Uterus (tissue), 4 donors: ENCODE data around the gene PRPS1. TPM values are rescaled to one million over a fixed set of nuclear protein-coding genes. Genes with fewer than 3 reads are reported as not detected.

ENCODE experiments used
- DNase-seq, 2 donors: peaks; one replicate each; pipeline ENCODE4 v3.0.0-alpha.2; 2019 to 2020
- H3K27ac ChIP-seq, 2 donors: fragments of 200-600 bp; sonication (generic); 1 replicate in 1 of 2; 2 replicates in 1 of 2; pipeline ENCODE4 v1.5.1; 2016 to 2018
- H3K27me3 ChIP-seq, 2 donors: fragments of 200-600 bp; sonication (generic); one replicate each; pipeline ENCODE4 v1.5.1; 2018 to 2019; ENCODE audit warnings: control low read depth in 1 of 2
- H3K36me3 ChIP-seq, 2 donors: fragments of 200-600 bp; sonication (generic); one replicate each; pipeline ENCODE4 v1.5.1; 2019; ENCODE audit warnings: control low read depth in 1 of 2
- H3K4me1 ChIP-seq, 2 donors: fragments of 200-600 bp; sonication (generic); one replicate each; pipeline ENCODE4 v1.5.1; 2018 to 2019; ENCODE audit warnings: control low read depth in 1 of 2
- H3K4me3 ChIP-seq, 2 donors: fragments of 200-600 bp; sonication (generic); 1 replicate in 1 of 2; 2 replicates in 1 of 2; pipeline ENCODE4 v1.5.1; 2018 to 2019; ENCODE audit warnings: mild to moderate bottlenecking in 1 of 2
- H3K9me3 ChIP-seq, 2 donors: fragments of 200-600 bp; sonication (generic); one replicate each; pipeline ENCODE4 v1.5.1; 2019; ENCODE audit warnings: control low read depth in 1 of 2
- POLR2A ChIP-seq, 2 donors: fragments of 450-650 bp; IDR thresholded peaks; one replicate each; pipeline ENCODE4 v1.6.1; 2016; ENCODE audit warnings: antibody characterized with exemption in 2 of 2, mild to moderate bottlenecking in 1 of 2, moderate library complexity in 1 of 2
- intact Hi-C: fragments of 100-400 bp; cut with DNase I; formaldehyde crosslinking; loops from one replicate; pipeline ENCODE4 v1.15.1; 2023; ENCODE audit warnings: low total_unique reads
- total RNA-seq, 4 donors: library from RNA; depleted of rRNA in 3 of 4; stranded (reverse); fragments of >200 nt in 3 of 4; gene quantifications; one replicate each; pipeline versions ENCODE4 v1.1.0 to v1.2.4, GENCODE V29; 2014 to 2023
- TF ChIP-seq, protein P1 (sequence below), 4 experiments: fragments of 200-600 bp in 2 of 4; fragments of 450-650 bp in 2 of 4; sonication (generic) in 2 of 4; IDR thresholded peaks; one replicate each; pipeline ENCODE4 v1.5.1; 2016 to 2019; ENCODE audit warnings: antibody characterized with exemption in 4 of 4, mild to moderate bottlenecking in 2 of 4, moderate library complexity in 1 of 4
- donor health status: DM: yes; HTN: yes; CAD: no.

Gene PRPS1
- total RNA-seq, 4 donors from 2014 or later = 20.0 to 34.1 (median 32.2) TPM

DNA sequence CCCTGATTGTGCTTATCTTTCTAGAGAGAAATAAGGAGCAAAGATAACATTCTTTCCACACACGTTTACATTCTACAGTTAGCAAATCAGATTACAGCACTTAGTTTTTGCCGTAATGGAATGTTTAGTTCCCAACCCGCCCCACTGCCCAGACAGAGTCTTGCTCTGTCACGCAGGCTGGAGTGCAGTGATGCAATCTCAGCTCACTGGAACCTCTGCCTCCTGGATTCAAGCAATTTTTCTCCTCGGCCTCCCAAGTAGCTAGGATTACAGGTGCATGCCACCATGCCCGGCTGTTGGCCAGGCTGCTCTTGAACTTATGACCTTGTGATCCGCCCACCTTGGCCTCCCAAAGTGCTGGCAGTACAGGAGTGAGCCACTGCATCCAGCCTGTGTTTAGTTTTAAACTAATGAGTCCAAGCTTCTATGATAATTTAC, 8.4 kb upstream of the PRPS1 start:
- no peak overlapping the region for H3K27ac ChIP-seq
- no peak overlapping the region for H3K4me3 ChIP-seq
- intact Hi-C loops = no loop called here
- H3K9me3 ChIP-seq = no peaks in the 10 kb centered on the region
- TF ChIP-seq, protein P1, sequence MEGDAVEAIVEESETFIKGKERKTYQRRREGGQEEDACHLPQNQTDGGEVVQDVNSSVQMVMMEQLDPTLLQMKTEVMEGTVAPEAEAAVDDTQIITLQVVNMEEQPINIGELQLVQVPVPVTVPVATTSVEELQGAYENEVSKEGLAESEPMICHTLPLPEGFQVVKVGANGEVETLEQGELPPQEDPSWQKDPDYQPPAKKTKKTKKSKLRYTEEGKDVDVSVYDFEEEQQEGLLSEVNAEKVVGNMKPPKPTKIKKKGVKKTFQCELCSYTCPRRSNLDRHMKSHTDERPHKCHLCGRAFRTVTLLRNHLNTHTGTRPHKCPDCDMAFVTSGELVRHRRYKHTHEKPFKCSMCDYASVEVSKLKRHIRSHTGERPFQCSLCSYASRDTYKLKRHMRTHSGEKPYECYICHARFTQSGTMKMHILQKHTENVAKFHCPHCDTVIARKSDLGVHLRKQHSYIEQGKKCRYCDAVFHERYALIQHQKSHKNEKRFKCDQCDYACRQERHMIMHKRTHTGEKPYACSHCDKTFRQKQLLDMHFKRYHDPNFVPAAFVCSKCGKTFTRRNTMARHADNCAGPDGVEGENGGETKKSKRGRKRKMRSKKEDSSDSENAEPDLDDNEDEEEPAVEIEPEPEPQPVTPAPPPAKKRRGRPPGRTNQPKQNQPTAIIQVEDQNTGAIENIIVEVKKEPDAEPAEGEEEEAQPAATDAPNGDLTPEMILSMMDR (IDR thresholded peaks at IDR 0.05) = no peak
- TF ChIP-seq POLR2A (IDR thresholded peaks at IDR 0.05) = no peak
- H3K4me1 ChIP-seq = no peaks in the 10 kb centered on the region
- H3K36me3 ChIP-seq = no peaks in the 10 kb centered on the region
- no peak for DNase-seq
- no peaks in the 10 kb centered on the region for H3K27me3 ChIP-seq

DNA sequence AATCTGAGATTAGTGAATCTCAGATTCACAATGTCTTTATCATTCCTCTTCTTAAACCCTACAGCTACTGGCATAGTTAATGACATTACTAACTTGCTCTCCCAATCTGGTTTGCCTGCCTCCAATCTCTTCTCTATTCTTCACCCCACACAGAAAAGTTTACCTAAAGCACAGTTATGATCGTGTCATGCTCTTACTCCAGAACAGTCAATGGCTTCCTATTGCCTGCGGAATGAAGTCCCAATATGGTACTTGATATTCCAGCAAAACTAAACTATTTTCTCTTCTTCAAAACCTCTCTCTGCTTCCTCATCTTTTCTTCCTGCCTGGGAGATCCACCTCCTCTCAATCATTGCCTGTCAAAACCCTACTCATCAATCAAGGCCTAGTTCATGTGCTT, 3.4 kb upstream of the PRPS1 start:
- DNase-seq = no peak
- no peaks in the 10 kb centered on the region for H3K4me1 ChIP-seq
- no peak for TF ChIP-seq POLR2A (IDR thresholded peaks at IDR 0.05)
- TF ChIP-seq, protein P1 (IDR thresholded peaks at IDR 0.05) = no peak
- no peaks in the 10 kb centered on the region for H3K9me3 ChIP-seq
- intact Hi-C loops = no loop called here
- H3K27me3 ChIP-seq = no peaks in the 10 kb centered on the region
- H3K36me3 ChIP-seq = no peaks in the 10 kb centered on the region
- H3K4me3 ChIP-seq = no peak overlapping the region
- H3K27ac ChIP-seq = no peak overlapping the region

DNA sequence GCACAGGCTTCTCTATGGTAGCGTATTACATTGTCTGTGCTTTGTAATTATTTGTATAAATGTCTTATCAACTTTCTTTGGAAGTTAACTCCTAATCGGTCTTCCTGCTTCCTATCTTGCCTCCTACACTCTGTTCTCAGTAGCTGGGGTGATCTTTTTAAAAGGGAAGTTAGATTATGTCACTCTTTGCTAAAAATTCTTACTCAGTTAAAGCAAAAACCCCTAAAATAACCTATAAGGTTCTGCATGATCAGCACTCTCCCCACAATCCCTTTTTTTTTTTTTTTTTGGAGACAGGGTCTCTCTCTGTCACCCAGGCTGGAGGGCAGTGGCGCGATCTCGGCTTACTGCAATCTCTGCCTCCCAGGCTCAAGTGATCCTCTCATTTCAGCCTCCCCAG, 2.6 kb upstream of the PRPS1 start:
- no peak for TF ChIP-seq POLR2A (IDR thresholded peaks at IDR 0.05)
- TF ChIP-seq, protein P1 (IDR thresholded peaks at IDR 0.05) = no peak
- no peaks in the 10 kb centered on the region for H3K4me1 ChIP-seq
- no peaks in the 10 kb centered on the region for H3K9me3 ChIP-seq
- intact Hi-C loops = no loop called here
- DNase-seq = no peak
- no peak overlapping the region for H3K27ac ChIP-seq
- no peaks in the 10 kb centered on the region for H3K27me3 ChIP-seq
- H3K36me3 ChIP-seq = no peaks in the 10 kb centered on the region
- no peak overlapping the region for H3K4me3 ChIP-seq

DNA sequence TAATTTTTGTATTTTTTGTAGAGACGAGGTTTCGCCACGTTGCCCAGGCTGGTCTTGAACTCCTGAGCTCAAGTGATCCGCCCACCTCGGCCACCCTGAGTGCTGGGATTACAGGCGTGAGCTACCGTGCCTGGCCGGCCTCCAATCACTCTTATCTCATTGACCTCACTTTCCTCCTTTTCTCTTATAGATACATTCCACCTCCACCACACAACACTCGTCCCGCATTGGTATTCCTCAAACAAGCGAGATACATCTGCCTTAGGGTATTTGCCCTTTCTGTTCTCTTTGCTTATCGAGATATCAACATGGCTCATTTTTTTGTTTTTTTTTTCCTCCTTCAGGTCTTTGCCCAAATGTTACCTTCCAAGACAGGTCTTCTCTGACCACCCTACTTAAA, 1.8 kb upstream of the PRPS1 start:
- Histone ChIP-seq H3K4me3 (no peak overlapping the region), H3K9me3 (no peaks in the 10 kb centered on the region), H3K4me1 (no peaks in the 10 kb centered on the region), H3K27ac (no peak overlapping the region), H3K36me3 (no peaks in the 10 kb centered on the region), H3K27me3 (no peaks in the 10 kb centered on the region)
- TF ChIP-seq, protein P1 (IDR thresholded peaks at IDR 0.05) = no peak
- TF ChIP-seq POLR2A (IDR thresholded peaks at IDR 0.05) = no peak
- intact Hi-C loops = no loop called here
- DNase-seq = no peak

DNA sequence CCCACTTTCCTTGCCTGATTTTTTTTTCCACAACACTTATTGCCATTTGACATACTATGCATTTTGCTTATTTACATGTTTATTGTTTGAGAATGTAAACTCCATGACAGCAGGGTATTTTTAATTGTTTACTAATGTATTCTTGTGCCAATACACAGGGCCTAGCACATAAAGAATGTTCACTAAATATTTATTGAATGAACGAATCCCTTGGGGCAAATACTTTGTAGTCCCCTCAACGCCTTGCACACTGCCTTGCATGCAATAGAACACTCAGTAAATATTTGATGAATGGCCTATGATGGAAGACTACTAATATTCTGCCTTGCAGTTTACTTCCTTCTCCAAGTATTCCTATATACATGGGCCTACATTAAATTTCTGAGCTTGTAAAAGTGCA, 1.4 kb upstream of the PRPS1 start:
- TF ChIP-seq POLR2A (IDR thresholded peaks at IDR 0.05) = no peak
- TF ChIP-seq, protein P1 (IDR thresholded peaks at IDR 0.05) = no peak
- Histone ChIP-seq H3K36me3 (no peaks in the 10 kb centered on the region), H3K27ac (no peak overlapping the region), H3K27me3 (no peaks in the 10 kb centered on the region), H3K9me3 (no peaks in the 10 kb centered on the region), H3K4me1 (no peaks in the 10 kb centered on the region), H3K4me3 (no peak overlapping the region)
- intact Hi-C loops = no loop called here
- DNase-seq = no peak
